ENCODE results near the gene POPDC2.

The POPDC2 gene

DNA sequence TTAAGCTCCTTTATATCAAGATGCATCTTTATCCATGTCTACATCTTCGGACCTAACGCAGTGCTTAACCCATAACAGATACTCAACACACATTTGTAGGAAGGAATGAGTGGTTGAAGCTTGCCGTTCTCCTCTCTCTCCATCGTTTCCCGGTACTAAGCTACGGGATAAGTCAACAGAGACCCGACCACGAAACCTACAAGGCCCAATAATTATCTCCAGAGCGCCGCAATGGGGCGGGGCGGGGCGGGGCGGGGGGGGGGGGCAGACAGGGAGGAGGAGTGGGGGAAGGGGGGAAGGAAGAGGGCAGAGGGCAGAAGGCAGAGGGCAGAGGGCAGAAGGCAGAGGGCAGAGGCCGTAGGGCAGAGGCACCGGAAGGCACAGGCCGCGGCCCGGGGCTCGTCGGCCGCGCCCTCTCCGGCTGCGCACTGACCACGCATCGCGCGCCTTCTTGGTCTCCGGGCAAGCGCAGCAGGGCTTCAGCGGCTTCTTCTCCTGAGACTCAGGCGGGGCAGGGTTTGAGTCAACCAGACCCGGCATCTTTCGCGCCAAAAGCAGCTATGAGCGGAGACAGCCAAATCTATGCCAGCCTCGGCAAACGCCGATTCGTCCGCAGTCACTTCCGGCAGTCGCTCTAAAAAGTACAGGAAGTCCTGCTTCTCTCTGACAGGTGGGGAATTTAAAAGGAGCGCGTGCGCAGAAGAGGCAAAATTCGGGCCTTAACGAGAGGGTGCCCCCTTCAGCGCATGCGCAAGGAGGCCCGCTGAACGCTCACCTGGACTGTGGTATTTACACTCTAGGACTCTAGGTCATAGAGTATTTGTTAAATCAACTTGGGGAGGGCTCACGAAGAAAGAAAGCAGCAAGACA, 16.6 kb upstream of the POPDC2 start, which contains the start of gene COX17:
TSS of gene COX17 (minus strand) at position 636 of the 870 bp plus-strand sequence. CDS start at position 540, 96 bp downstream.
- peak within 1 kb of the TSS; percentile 94 for H3K27ac Mint-ChIP-seq
- H3K36me3 Mint-ChIP-seq, result peaks cover 5% of the 10 kb centered on the region
- no peaks in the 10 kb centered on the region for H3K27me3 Mint-ChIP-seq
- peak within 1 kb of the TSS; percentile 95 for H3K4me3 Mint-ChIP-seq
- H3K4me1 Mint-ChIP-seq (ENCODE audit: low read depth), result peaks cover 37% of the 10 kb centered on the region
- no peaks in the 10 kb centered on the region for H3K9me3 Mint-ChIP-seq (ENCODE audit: low read depth)

DNA sequence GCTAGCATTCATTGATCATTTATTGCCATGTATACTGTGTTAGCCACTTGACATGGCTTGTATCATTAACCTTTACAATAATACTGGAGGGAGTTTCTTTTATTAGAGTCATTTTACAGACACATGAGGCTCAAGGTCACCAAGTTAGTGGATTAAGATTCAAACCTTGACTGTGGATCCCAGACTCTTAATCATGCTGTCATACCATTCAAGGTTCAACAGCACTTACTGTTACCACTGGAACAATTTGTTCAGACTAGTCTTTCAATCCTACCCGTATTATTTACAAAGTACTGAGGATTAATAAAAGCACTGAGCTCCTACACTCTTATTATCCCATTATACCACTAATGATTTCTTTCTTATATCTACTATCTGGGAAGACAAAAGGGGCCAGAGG, 15.6 kb upstream of the POPDC2 start:
- Mint-ChIP-seq H3K27ac (peak overlapping the region; percentile 94), H3K4me3 (peak overlapping the region; percentile 95), H3K4me1 (ENCODE audit: low read depth) (peaks cover 44% of the 10 kb centered on the region), H3K27me3 (no peaks in the 10 kb centered on the region), H3K9me3 (ENCODE audit: low read depth) (no peaks in the 10 kb centered on the region), H3K36me3 (peaks cover 5% of the 10 kb centered on the region)

DNA sequence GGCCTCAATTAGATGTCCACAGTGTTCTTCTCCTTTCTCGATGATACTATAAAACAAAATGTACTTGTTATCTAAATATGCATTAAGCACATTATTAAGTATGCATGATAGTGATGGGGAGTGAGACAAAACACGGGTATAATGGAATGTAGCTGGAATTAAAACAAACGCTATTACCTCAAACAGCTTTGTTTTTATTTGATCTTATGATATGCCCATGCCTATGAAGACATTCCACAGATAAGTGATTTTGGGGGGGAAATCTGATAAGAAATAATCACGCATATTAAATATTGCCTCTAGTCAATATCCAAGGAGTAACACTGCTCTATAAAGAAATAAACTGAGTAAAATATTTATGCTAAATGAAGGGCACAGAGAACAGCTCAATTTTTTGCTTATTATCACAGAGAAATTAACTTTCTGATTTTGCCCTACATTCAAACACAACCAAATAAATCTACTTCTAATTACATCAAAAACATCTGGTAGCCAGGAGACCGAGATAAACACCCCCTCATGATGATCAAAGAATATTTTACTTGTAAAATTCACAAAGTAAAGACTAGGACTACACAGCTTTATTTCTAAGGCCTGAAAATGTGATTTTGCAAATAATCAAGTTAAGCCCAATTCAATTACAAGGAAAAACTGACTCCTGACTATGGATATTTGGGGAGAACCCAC, 14.9 kb upstream of the POPDC2 start:
- Mint-ChIP-seq H3K9me3 (ENCODE audit: low read depth) (no peaks in the 10 kb centered on the region), H3K4me3 (peak overlapping the region; percentile 95), H3K27ac (peak overlapping the region; percentile 94), H3K27me3 (no peaks in the 10 kb centered on the region), H3K36me3 (peaks cover 5% of the 10 kb centered on the region), H3K4me1 (ENCODE audit: low read depth) (peaks cover 45% of the 10 kb centered on the region)

DNA sequence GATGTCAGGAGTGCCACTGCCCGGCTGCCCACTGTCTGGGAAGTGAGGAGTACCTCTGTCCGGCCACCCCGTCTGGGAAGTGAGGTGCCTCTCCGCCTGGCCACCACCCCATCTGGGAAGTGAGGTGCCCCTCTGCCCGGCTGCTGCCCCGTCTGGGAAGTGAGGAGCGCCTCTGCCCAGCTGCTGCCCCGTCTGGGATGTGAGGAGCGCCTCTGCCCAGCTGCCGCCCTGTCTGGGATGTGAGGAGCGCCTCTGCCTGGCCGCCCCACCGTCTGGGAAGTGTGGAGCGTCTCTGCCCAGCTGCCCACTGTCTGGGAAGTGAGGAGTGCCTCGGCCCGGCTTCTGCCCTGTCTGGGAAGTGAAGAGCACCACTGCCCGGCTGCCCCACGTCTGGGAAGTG, 13.5 kb upstream of the POPDC2 start:
- no peaks in the 10 kb centered on the region for H3K9me3 Mint-ChIP-seq (ENCODE audit: low read depth)
- peaks cover 49% of the 10 kb centered on the region for H3K4me1 Mint-ChIP-seq (ENCODE audit: low read depth)
- peaks cover 5% of the 10 kb centered on the region for H3K36me3 Mint-ChIP-seq
- no peaks in the 10 kb centered on the region for H3K27me3 Mint-ChIP-seq
- H3K4me3 Mint-ChIP-seq, result no peak overlapping the region
- H3K27ac Mint-ChIP-seq, result no peak overlapping the region

DNA sequence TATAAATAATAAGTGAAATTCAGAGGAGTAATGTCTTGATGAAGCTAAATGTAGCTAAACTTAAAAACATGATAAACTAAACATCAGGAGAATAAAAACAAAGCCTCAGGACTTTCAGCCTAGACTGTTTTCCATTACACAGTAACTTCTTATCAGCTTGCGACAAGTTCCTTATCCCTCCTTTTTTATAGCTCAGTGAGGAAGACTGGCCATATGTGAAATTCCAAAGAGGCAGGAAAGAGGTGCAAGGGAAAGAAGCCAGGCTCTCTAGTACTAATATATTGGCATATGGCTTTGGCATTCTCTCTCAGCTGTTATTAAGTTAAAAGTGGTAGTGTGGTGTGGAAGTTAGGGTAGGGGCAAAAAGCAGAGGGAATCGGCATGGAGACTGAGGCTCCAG, 12.4 kb upstream of the POPDC2 start:
- Mint-ChIP-seq H3K4me3 (no peak overlapping the region), H3K27me3 (no peaks in the 10 kb centered on the region), H3K36me3 (peaks cover 5% of the 10 kb centered on the region), H3K9me3 (ENCODE audit: low read depth) (no peaks in the 10 kb centered on the region), H3K27ac (no peak overlapping the region), H3K4me1 (ENCODE audit: low read depth) (peaks cover 48% of the 10 kb centered on the region)

DNA sequence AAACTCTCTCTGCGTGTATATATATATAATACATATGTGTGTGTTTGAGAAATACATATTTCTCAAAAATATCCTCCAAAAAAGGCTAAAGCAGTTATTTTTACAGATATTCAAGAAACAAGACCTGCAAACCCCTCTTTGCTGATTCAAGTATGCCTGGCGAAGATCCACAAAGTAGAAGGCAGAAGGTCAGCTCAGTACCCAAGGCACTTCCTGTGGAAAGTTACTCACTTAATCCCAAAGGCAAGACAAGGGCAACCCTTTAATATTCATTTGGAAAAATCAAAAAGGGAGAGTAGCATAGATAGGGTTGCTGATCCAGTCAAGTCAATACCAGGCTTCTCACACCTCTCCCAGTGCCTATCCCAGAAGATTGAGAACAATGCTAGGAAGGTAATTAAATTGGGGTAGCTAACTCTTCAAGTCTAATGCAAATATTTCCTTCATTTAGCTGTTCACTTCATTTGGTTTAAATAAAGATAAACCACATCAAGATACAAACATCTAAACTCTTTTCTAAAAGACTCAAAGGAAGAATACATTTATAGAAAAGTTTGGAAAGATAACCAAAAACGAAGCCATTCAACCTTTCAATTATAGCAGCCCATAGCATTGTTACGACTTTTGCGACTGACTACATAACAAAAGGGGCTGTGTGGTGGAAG, 9.6 kb upstream of the POPDC2 start:
- H3K36me3 Mint-ChIP-seq, result peaks cover 2% of the 10 kb centered on the region
- H3K4me1 Mint-ChIP-seq (ENCODE audit: low read depth), result peaks cover 26% of the 10 kb centered on the region
- H3K9me3 Mint-ChIP-seq (ENCODE audit: low read depth), result no peaks in the 10 kb centered on the region
- H3K27me3 Mint-ChIP-seq, result no peaks in the 10 kb centered on the region
- H3K27ac Mint-ChIP-seq, result peak overlapping the region; percentile 55
- no peak overlapping the region for H3K4me3 Mint-ChIP-seq

DNA sequence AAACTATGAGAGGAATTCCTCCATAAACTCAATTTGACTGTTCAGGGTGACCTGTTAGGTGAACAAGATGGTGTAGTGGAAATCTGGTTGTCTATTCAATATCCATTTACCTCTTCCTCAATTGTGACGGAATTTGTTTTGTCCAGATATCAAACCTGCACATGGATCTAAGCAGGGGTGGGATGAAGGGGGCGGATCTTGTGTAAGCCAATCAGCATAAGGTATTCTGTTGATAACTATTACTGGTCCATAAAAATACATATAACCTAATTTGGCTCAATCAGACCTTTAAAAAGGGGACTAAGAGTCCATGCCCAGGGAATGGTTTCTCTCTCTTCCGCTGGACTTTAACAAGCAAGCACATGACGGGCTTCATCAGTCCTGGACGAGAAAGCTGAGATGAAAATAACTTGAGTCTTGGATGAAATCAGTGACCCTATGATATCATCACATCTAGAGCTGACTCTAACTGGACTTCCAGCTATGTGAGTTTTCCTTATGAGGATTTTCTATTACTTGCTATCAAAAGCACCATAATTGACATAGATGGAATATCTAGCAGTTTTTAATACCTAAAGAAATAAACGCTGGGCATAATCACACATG, 5.7 kb upstream of the POPDC2 start:
- Mint-ChIP-seq H3K9me3 (ENCODE audit: low read depth) (no peaks in the 10 kb centered on the region), H3K4me1 (ENCODE audit: low read depth) (peaks cover 6% of the 10 kb centered on the region), H3K36me3 (no peaks in the 10 kb centered on the region), H3K4me3 (no peak overlapping the region), H3K27ac (no peak overlapping the region), H3K27me3 (no peaks in the 10 kb centered on the region)

DNA sequence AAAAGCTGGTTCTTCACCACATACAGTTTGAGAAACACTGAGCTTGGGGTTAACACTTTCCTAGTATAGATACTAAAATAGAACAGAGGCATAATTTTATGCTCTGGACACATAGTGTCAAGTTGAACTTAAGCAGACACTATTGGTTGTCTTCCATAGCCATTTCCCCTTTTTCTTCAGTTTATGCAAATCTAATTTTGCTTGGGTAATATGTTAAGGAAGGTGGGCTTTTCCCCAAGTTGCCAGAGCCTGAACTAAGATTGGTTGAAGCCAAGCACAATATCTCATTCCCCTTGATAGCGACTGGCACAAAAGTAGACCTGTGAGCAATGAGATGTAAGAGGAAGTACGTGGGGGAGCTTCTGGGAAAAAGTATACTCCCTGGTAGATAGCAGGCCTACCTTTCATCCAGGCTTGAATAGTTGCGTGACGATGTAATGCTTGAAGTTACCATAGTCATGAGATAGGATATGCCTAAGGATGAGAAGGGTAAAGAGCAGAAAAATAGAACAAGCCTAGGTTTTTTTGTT, 4.5 kb upstream of the POPDC2 start:
- H3K27ac Mint-ChIP-seq, result no peak overlapping the region
- no peaks in the 10 kb centered on the region for H3K27me3 Mint-ChIP-seq
- H3K4me1 Mint-ChIP-seq (ENCODE audit: low read depth), result peaks cover 1% of the 10 kb centered on the region
- H3K4me3 Mint-ChIP-seq, result no peak overlapping the region
- no peaks in the 10 kb centered on the region for H3K36me3 Mint-ChIP-seq
- H3K9me3 Mint-ChIP-seq (ENCODE audit: low read depth), result no peaks in the 10 kb centered on the region

DNA sequence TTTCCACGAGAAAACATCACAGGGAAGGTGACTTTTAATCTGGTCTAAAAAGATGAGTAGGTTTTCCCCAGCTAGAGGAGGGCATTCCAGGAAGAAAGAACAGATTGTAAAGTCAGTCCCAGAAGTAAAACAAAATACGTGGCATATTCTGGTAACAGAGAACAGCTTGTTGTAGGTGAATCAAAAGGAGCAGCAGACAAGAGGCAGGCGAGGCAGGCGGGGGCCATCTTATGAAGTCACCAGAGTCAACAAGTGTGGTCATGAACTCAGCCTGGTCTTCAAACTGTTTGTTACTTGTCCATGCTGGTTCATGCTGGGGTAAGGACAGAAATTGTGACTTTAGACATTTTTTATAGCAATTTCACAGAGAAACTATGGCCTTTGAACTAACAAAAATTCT, 4.0 kb upstream of the POPDC2 start:
- H3K4me1 Mint-ChIP-seq (ENCODE audit: low read depth), result no peaks in the 10 kb centered on the region
- H3K36me3 Mint-ChIP-seq, result no peaks in the 10 kb centered on the region
- H3K9me3 Mint-ChIP-seq (ENCODE audit: low read depth), result no peaks in the 10 kb centered on the region
- no peak overlapping the region for H3K4me3 Mint-ChIP-seq
- no peak overlapping the region for H3K27ac Mint-ChIP-seq
- H3K27me3 Mint-ChIP-seq, result no peaks in the 10 kb centered on the region

DNA sequence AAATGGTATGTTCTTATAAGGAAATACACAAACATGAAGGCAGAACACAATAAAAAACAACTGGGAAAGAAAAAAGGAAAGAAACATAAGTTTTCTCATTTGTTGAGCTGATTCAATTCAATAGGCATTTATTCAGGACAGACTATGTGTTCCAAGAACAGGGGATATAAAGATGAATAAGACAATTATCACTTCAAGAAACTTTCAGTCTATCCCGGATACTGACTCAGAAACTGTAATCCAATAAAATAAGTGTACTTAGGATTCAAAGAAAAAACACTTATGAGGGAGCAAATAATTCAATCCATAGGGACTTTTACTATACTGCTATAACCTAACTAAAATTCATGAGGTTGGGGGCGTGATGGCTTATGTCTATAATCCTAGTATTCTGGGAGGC, 3.5 kb upstream of the POPDC2 start:
- H3K4me1 Mint-ChIP-seq (ENCODE audit: low read depth), result no peaks in the 10 kb centered on the region
- H3K27ac Mint-ChIP-seq, result no peak overlapping the region
- no peak overlapping the region for H3K4me3 Mint-ChIP-seq
- H3K27me3 Mint-ChIP-seq, result no peaks in the 10 kb centered on the region
- H3K36me3 Mint-ChIP-seq, result no peaks in the 10 kb centered on the region
- H3K9me3 Mint-ChIP-seq (ENCODE audit: low read depth), result no peaks in the 10 kb centered on the region

DNA sequence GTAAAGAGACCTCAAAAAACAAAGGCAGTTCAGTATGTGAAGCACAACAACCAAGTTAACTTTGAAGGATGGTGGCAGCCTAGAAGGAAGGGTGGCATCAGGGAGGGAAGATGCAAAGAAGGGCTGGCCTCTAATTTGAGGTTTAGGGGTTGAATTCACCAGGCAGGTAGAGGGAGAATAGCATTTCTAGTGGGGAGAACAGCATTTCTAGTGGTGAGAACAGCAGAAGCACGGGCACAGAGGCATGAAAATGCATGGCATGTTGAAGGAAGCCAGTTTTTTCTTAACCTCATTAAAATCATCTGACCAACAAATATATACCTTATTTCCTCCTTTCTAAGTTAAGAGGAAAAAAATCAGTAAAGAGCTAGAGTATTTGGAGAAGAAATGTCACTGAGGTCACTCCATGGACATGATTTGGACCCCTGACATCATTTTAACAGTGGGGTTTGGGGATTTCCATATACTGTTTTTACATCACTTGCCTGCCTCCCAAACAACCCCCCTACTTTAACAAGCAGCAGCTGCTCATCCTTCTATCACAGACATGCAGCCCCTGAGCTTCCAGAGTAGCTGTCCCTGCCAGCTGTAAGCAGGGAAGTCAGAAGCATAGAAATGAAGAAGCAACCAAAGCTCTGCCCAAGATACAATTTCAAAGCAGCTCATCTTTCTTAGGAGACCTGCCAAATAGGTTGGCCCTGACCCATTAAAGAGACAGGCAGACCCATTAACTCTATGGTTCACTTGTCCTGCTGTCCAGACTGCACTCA, 2.4 kb upstream of the POPDC2 start:
- no peaks in the 10 kb centered on the region for H3K9me3 Mint-ChIP-seq (ENCODE audit: low read depth)
- no peaks in the 10 kb centered on the region for H3K36me3 Mint-ChIP-seq
- H3K27ac Mint-ChIP-seq, result no peak overlapping the region
- no peaks in the 10 kb centered on the region for H3K27me3 Mint-ChIP-seq
- H3K4me3 Mint-ChIP-seq, result no peak overlapping the region
- no peaks in the 10 kb centered on the region for H3K4me1 Mint-ChIP-seq (ENCODE audit: low read depth)

DNA sequence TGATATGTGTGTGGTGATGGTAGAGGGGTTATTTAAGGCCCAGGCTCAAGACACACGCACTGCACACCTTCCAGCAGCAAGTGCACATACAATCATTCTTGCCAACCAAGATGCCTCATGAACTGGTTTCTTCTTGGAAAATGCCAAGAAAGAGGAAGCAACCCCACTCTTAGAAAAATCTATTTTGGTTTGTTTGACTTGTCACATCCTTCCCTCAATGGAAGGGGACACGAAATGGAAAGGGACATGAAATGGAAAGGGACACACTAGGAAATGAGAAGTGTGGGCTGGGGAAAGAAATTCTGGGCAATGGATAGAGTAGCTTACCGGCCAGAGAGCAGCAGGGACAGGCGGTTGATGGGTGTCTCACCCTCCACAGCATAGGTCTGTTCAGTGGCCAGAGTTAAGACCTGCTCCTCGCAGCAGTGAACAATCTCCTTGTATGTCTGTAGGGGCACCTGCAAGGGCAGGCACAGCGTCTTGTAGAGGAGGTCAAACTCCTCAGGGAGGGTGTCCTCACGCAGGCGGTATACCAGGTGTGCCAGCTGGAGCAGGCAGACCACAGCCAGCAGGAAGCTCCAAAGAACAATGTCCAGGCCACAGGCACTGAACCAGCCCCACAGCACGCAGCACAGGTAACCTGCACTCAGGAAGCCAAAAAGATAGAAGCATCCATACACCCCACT, 640 bp downstream of the POPDC2 start:
- Mint-ChIP-seq H3K36me3 (peaks cover 11% of the 10 kb centered on the region), H3K4me1 (ENCODE audit: low read depth) (peaks cover 2% of the 10 kb centered on the region), H3K27ac (no peak overlapping the region), H3K9me3 (ENCODE audit: low read depth) (no peaks in the 10 kb centered on the region), H3K4me3 (no peak overlapping the region), H3K27me3 (no peaks in the 10 kb centered on the region)

DNA sequence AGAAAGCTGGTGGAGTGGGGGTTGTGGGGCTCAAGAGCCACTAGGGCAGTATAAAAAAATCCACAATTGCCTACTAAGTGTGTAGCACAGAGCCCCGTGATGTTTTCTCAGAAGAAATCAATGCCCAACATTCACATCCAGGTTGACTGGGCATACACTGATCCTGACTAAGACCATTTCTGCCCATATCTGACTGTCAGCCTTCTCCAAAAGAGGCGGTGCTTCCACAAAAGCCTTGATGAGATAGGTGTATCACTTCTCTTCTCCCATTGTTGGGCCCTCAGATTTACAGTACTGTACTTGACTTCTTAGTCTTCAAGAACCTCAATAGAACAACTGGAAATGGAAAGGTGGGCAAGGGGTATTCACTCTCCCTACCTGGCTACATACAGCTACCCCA, 1.4 kb downstream of the POPDC2 start:
- H3K27ac Mint-ChIP-seq, result no peak overlapping the region
- peaks cover 11% of the 10 kb centered on the region for H3K36me3 Mint-ChIP-seq
- peaks cover 2% of the 10 kb centered on the region for H3K4me1 Mint-ChIP-seq (ENCODE audit: low read depth)

More for the DNA sequence above, 1.4 kb downstream of the POPDC2 start:
- Mint-ChIP-seq H3K27me3 (no peaks in the 10 kb centered on the region), H3K4me3 (no peak overlapping the region), H3K9me3 (ENCODE audit: low read depth) (no peaks in the 10 kb centered on the region)
